ENCODE data around the gene TMEM31. TPM values are rescaled to one million over a fixed set of nuclear protein-coding genes. Genes with fewer than 3 reads are reported as not detected.

Gene TMEM31
- total RNA-seq, 1 donor from 2014 or later: not detected

Other genes starting within 250 kb of the TMEM31 start
- not detected in 2 replicates for gene RAB40A, start 191.4 kb upstream of the TMEM31 start, total RNA-seq
- 6.1 TPM in 2 replicates for gene TCEAL4, start 125.4 kb upstream of the TMEM31 start, total RNA-seq
- gene TCEAL3, start 102.9 kb upstream of the TMEM31 start, total RNA-seq: 0.78 and 0.87 TPM in 2 replicates
- 4.2 and 5.0 TPM in 2 replicates for gene TCEAL1, start 81.9 kb upstream of the TMEM31 start, total RNA-seq
- 241 and 249 TPM in 2 replicates for gene MORF4L2, start 24.2 kb upstream of the TMEM31 start, total RNA-seq
- gene PLP1, start 65.9 kb downstream of the TMEM31 start, total RNA-seq: not detected in 2 replicates
- gene RAB9B, start 121.3 kb downstream of the TMEM31 start, total RNA-seq: 0.55 and 0.62 TPM in 2 replicates

All from activated T-helper 2 cell treated with anti-CD3 and anti-CD28 coated beads, Interferon-gamma antibody, Interleukin-2, Interleukin-4, amounts not matched to agents 10 μg/mL and 5 μg/mL and 100 μg/mL, durations not matched to agents 14 hours and 24 hours and 36 hours (primary cell).